ENCODE measurements around the gene LAMA1.
"Not testable (repeated sequence)": the region's sequence is repeated elsewhere in the genome, so short reads cannot be mapped to it uniquely, and the experiment has no call there.

Gene LAMA1

GRCh38 chr18:7117390-7118355 lies at the start of gene LAMA1:
LAMA1 (minus strand) TSS chr18:7117797; CDS start chr18:7117720, 77 bp downstream.
- DNase-seq, result no peak

- no peak for DNase-seq
Measured at GRCh38 chr18:7165846-7166393, 48.3 kb upstream of the LAMA1 start.

- no peak for DNase-seq
Measured at GRCh38 chr18:7164323-7165004, 46.9 kb upstream of the LAMA1 start.

GRCh38 chr18:7158216-7158615 lies 40.6 kb upstream of the LAMA1 start:
- no peak for DNase-seq

- DNase-seq, result no peak
Measured at GRCh38 chr18:7157760-7158159, 40.2 kb upstream of the LAMA1 start.

GRCh38 chr18:7155887-7156286 lies 38.3 kb upstream of the LAMA1 start:
- DNase-seq, result no peak

- DNase-seq, result no peak
Measured at GRCh38 chr18:7155092-7155491, 37.5 kb upstream of the LAMA1 start.

GRCh38 chr18:7152440-7152839 lies 34.8 kb upstream of the LAMA1 start:
- no peak for DNase-seq

- DNase-seq, result no peak
Measured at GRCh38 chr18:7147399-7147798, 29.8 kb upstream of the LAMA1 start.

GRCh38 chr18:7146067-7146466 lies 28.5 kb upstream of the LAMA1 start:
- DNase-seq, result no peak

GRCh38 chr18:7144921-7145320 lies 27.3 kb upstream of the LAMA1 start:
- DNase-seq, result not testable (repeated sequence)

- DNase-seq, result no peak
Measured at GRCh38 chr18:7141287-7141686, 23.7 kb upstream of the LAMA1 start.

- DNase-seq, result no peak
Measured at GRCh38 chr18:7139409-7139808, 21.8 kb upstream of the LAMA1 start.

- no peak for DNase-seq
Measured at GRCh38 chr18:7133181-7133580, 15.6 kb upstream of the LAMA1 start.

- DNase-seq, result no peak
Measured at GRCh38 chr18:7132356-7133150, 15.0 kb upstream of the LAMA1 start.

GRCh38 chr18:7122376-7122775 lies 4.8 kb upstream of the LAMA1 start:
- DNase-seq, result no peak

GRCh38 chr18:7116792-7117389 lies 706 bp downstream of the LAMA1 start:
- no peak for DNase-seq

- DNase-seq, result no peak
Measured at GRCh38 chr18:7116001-7116730, 1.4 kb downstream of the LAMA1 start.

GRCh38 chr18:7112936-7113335 lies 4.7 kb downstream of the LAMA1 start:
- no peak for DNase-seq

GRCh38 chr18:7111134-7111533 lies 6.5 kb downstream of the LAMA1 start:
- no peak for DNase-seq

- DNase-seq, result no peak
Measured at GRCh38 chr18:7105943-7106342, 11.7 kb downstream of the LAMA1 start.

- DNase-seq, result no peak
Measured at GRCh38 chr18:7105268-7105667, 12.3 kb downstream of the LAMA1 start.

Data from CD4-positive, alpha-beta T cell treated with Interleukin-6 for 4 hours (primary cell).